ENCODE data around the gene MX2.

MX2 gene

GRCh38 chr21:41373253-41373652 lies 11.4 kb downstream of the MX2 start:
- no peak overlapping the region for H3K4me3 ChIP-seq (ENCODE audit: low read depth, low read length)
- no peak for TF ChIP-seq CTCF (IDR thresholded peaks at IDR 0.05; ENCODE audit: low read depth, low read length)

GRCh38 chr21:41373763-41374162 lies 11.9 kb downstream of the MX2 start:
- H3K4me3 ChIP-seq (ENCODE audit: low read depth, low read length): no peak overlapping the region
- no peak for TF ChIP-seq CTCF (IDR thresholded peaks at IDR 0.05; ENCODE audit: low read depth, low read length)

GRCh38 chr21:41374177-41374712 lies 12.4 kb downstream of the MX2 start:
- no peak overlapping the region for H3K4me3 ChIP-seq (ENCODE audit: low read depth, low read length)
- TF ChIP-seq CTCF (IDR thresholded peaks at IDR 0.05; ENCODE audit: low read depth, low read length): no peak

GRCh38 chr21:41374867-41375533 lies 13.2 kb downstream of the MX2 start:
- TF ChIP-seq CTCF (IDR thresholded peaks at IDR 0.05; ENCODE audit: low read depth, low read length): no peak
- no peak overlapping the region for H3K4me3 ChIP-seq (ENCODE audit: low read depth, low read length)

GRCh38 chr21:41375875-41376274 lies 14.0 kb downstream of the MX2 start:
- no peak overlapping the region for H3K4me3 ChIP-seq (ENCODE audit: low read depth, low read length)
- TF ChIP-seq CTCF (IDR thresholded peaks at IDR 0.05; ENCODE audit: low read depth, low read length): no peak

GRCh38 chr21:41377715-41378114 lies 15.9 kb downstream of the MX2 start:
- no peak for TF ChIP-seq CTCF (IDR thresholded peaks at IDR 0.05; ENCODE audit: low read depth, low read length)
- H3K4me3 ChIP-seq (ENCODE audit: low read depth, low read length): no peak overlapping the region

DNA sequence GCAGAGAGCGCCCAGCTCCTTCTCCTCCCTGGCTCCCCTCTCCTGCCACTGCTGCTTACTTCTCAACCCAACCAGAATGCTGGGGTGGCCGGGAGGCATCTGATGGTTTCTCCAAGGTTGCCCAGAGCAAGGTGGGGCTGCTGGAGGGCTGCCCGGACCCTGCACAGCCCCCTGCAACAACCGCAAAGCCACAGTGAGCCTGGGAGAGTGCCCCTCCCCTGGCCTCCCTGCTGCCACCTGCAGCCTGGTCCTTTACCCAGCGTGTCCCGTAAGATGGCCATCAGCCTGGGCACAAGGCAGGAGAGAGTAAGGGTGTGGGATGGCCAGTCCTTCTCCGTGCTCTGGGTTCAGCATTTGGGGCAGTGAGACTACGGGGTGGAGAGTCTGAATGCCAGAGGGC lies 17.0 kb downstream of the MX2 start:
- no peak overlapping the region for H3K4me3 ChIP-seq (ENCODE audit: low read depth, low read length)
- TF ChIP-seq CTCF (IDR thresholded peaks at IDR 0.05; ENCODE audit: low read depth, low read length): no peak
